ENCODE results near the gene ALDH1A3.

DNA sequence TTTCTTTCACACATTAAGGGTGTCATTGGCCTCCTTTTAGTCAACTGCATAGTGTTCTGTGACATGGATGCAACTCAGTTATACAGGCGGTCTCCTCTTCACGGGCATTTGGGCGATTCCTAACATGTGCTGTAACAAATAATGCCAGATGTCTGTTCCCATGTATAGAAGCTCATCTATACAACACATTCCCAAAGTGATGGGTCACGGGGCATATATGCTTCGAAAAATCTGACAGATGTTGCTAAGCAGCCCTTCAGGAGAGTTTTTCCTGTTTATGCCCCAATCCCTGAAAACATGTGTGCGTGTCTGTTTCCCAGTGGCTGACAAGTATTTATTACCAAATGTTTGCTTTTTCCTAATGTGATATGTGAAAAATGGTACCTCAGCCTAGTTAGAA, 65.4 kb downstream of the ALDH1A3 start:
- TF ChIP-seq ZNF274 (IDR thresholded peaks at IDR 0.05; ENCODE audit: low read depth, low read length) (no peak), SUZ12 (IDR thresholded peaks at IDR 0.05; ENCODE audit: extremely low read depth, insufficient read depth, insufficient read length) (no peak)

Data from NT2/D1 (cell line).